HS-27A (cell line): ENCODE data around the gene TMC1.

ENCODE experiments used
- DNase-seq: peaks from one replicate; pipeline ENCODE4 v3.0.0-alpha.2; 2012; ENCODE audit warnings: low read depth, missing footprints

Gene TMC1

GRCh38 chr9:72575666-72576065, 54.3 kb downstream of the TMC1 start:
- DNase-seq, result no peak

DNA sequence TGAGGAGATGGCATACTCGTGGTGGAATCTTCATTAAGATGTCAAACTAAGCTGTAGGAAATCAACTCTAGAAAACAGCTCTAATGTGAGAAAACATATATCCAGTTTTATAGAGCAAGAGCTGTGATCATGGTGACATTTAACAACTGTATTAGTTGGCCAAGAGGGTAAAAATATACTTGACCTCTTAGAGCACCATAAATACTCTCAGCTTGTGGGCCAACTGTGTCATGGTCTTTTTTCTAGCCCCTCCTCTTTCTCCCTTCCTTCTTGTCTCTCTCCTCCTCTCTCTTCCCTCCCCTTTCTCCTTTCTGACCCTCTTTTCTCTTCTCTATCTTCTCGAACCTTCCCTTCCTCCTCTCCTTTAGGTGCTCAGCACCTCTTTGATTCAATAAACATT, 54.7 kb downstream of the TMC1 start:
- no peak for DNase-seq

DNA sequence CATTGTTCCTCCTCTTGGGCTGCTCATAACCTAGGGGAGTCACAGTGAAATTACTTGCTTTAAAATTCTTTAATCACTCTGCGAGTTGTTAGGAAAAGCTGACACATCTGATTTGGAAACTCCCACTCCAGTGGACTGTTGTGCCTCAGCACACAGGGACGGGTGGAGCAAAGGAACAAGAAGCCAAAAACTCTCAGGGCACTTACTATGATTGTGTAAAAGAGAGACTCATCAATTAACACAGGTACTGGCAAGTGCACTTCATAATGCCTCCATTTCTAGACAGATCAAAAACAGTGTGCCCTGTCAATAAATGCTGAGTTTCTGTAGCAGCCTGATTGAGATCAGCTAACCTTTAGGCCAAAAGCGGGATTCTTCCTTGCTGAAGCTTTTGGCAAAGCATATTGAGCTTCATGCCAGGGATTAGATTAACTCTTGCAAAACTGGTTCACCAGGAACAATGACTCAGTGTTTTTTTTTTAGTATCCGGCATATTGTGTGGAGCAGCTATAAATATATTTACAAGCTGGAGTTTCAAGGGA, 55.9 kb downstream of the TMC1 start:
- peak; percentile 22 for DNase-seq

DNA sequence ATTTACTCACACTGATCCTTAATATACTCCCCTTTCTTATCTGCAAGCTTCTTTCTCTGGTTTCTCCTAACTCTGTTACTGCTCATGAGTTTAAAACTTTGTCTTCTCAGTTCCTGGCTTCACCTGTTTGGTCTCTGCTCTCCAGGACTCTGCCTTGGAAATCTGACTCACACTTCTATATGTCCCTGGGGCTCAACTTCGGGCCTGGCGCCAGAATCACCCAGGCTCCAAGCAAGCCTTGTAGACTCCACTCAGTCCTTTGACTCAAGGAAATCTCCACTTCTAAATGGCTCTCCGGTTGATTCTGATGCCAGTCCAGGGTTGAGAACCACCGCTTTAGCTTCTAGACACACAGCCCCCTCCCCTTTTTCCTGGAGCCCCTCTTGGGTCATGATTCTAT, 57.8 kb downstream of the TMC1 start:
- no peak for DNase-seq

GRCh38 chr9:72579880-72580550, 58.6 kb downstream of the TMC1 start:
- DNase-seq, result no peak

GRCh38 chr9:72581694-72582093, 60.3 kb downstream of the TMC1 start:
- DNase-seq, result peak; percentile 9

- no peak for DNase-seq
These were observed 62.0 kb downstream of the TMC1 start for GRCh38 chr9:72583370-72583769.

DNA sequence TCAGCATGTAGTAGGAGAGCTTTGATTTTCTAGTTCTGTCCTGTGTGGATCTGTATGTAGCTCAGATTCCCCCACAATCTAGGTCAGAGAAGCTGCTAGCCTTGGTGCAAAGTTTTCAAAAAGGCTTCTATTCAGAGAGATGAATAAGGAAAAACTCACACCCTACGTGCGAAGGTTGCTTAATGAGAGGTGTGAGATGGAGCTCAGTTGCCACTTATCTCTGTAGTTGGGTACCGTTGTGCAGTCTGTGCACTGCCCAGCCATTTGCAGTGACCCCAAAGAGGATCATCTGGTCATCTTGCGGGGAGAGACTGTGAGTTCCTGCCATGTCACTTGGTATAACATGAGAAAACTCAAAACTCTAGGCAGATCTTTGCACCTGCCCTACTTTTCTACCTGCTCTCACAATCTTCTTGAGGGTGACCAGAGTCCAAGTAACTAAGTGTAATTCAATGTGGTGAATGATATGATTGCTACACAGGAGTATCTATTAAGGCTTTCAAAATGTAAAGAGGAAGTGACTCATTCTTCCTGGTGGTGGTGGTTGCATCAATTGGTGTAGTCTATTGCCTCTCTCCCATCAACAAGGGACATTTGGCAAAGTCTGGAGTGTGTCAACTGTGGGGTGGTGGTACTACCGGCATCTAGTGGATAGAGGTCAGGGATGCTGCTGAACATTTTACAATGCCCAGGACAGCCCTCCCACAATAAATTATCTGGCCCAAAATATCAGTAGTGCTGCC, 65.2 kb downstream of the TMC1 start:
- DNase-seq, result peak; percentile 50

DNA sequence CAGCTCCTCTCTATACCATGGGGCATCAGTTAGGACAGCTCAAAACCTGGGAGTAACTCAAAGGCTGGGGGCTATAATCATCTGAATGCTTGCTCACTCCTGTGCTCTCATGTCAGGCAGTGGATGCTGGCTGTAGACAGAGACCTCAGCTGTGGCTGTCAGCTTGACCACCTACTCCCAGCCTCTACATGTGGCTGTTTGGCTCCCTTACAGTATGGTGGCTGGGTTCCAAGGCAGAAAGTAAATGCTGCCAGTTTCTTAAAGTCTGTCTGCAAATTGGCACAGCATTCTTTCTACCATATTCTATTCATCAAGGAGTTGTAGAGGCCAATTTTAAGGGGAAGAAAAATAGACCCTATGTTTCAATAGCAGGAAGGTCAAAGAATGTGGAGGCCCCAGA, 66.9 kb downstream of the TMC1 start:
- DNase-seq, result no peak

DNA sequence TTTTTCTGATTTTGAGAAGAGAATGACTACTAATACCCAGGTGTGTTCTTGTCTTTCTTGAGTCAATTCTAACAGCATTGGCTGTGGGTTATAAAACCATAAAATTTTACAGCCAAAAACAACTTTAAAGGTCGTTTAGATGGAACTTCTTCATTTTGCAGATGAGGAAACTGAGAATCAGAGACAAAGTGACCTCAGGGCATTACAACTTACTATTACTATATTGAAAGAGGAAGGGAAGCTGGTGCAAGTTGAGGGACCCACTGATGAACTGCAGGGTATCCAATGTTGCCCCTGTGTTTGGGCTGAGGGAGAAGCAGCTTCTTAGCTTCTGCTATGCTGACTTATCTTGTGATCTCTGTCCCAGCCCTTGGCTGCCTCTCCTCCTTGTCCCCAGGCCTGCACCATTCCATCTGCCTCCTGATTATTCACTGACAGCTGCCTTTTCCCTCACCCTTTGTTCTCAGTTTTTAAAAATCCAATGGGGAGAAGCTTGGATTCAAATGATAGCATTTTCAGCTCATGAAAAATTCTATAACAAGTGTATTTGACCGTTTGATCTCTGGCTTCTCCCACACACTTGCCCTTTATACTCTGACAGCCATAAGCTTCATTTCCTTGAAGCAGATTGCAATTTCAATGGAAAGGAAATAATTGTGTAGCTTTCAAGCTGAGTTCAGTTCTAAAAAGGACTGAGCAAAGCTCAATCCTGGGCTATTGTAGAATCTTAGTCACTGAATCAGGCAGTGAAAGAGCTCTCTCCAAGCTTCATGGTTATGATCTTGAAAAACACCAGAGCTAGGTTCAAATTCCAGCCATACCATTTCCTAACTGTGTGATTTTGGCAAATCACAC, 68.5 kb downstream of the TMC1 start:
- DNase-seq, result no peak

GRCh38 chr9:72590824-72591223, 69.4 kb downstream of the TMC1 start:
- DNase-seq, result no peak

DNA sequence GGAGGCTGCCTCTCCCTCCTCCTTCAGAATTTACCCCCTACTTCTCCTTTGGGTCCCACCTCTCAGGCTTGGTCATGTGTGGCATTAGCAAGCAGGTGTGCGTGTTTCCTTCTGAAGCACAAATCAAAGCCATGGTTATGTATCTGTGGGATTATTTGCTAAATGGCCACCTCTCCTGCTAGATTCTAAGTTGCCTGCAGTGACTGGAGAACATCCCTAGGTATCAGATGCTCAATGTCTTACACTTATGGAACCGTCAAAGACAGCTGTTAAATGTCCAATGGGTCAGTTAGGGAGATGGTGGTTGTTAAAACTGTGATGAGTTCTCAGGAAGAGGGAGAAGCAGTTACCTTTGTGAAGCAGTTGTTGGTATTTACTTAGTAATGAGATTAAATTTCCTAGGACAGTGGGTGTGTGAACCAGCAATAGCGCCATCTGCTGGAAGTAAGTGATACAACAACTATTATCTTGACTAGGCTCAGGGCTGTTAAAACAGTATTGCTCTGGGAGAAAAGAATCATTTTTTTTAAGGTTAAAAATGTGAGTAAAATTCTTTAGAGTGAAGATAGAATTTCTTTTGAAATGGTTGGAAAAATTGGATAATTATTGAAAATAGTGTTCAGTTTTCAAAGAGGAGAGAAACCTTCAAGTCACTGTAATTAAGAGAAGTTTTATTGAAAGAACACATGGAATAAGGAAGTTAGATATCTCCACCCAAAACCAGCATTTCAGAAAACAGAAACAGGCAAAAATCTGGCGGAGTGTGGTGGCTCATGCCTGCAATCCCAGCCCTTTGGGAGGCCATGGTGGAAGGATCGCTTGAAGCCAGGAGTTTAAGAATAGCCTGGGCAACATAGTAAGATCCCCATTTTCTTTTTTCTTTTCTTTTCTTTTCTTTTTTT, 71.3 kb downstream of the TMC1 start:
- DNase-seq, result no peak

- no peak for DNase-seq
These were observed 75.2 kb downstream of the TMC1 start for GRCh38 chr9:72596451-72597180.

DNA sequence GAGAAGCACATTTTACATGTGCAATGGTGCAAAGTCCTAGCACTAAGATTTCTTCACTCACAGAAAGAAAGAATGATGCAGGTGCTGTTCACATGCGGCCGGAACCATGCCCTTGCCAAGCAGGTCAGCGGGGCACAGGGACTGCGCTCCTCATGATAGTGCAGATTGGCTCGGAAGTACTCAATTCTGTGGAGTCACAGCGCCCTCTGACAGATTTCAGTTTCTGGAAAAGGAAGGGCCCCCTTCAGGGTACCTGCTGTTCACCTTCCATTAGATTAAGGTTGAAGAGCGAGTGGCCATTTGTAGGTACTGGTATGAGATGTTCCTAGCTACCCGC, 75.7 kb downstream of the TMC1 start:
- no peak for DNase-seq

GRCh38 chr9:72597601-72598000, 76.2 kb downstream of the TMC1 start:
- DNase-seq, result no peak

DNA sequence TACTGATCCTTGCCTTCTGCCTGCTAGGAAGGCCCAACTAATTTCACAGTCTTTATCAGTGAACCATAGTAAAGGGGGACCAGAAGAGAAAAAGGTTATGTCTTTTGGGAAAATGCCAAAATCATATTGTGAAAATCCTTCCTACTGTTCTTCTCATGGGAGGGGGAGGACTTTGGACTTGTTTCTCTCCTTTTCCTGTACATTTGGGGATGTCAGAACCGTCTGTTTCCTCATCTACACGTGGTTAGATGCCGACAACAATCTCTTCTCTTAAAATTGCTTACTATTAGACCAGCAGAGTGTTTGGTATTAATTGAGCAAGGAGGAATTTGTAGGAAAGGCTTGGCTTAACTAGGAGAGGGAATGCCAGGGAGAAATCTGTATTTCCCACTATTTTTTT, 77.2 kb downstream of the TMC1 start:
- DNase-seq, result no peak

- DNase-seq, result no peak
These were observed 78.6 kb downstream of the TMC1 start for GRCh38 chr9:72599874-72600534.

- DNase-seq, result no peak
These were observed 79.3 kb downstream of the TMC1 start for GRCh38 chr9:72600671-72601070.

GRCh38 chr9:72601615-72602014, 80.2 kb downstream of the TMC1 start:
- no peak for DNase-seq

GRCh38 chr9:72612449-72612848, 91.0 kb downstream of the TMC1 start:
- DNase-seq, result no peak
